Measurements from ENCODE around the gene HPCAL1. TPM values are rescaled to one million over a fixed set of nuclear protein-coding genes. Genes with fewer than 3 reads are reported as not detected.
"Not testable (repeated sequence)": the region's sequence is repeated elsewhere in the genome, so short reads cannot be mapped to it uniquely, and the experiment has no call there.

The HPCAL1 gene
- total RNA-seq, 1 experiment from 2014 or later, result 60.9 TPM

GRCh38 chr2:10457195-10457594, 154.5 kb downstream of the HPCAL1 start:
- DNase-seq (ENCODE audit: low read depth), result not testable (repeated sequence)

GRCh38 chr2:10457846-10458598, 155.3 kb downstream of the HPCAL1 start:
- DNase-seq (ENCODE audit: low read depth), result no peak

GRCh38 chr2:10460366-10460796, 157.7 kb downstream of the HPCAL1 start:
- no peak for DNase-seq (ENCODE audit: low read depth)

GRCh38 chr2:10462178-10463083, 159.7 kb downstream of the HPCAL1 start:
- no peak for DNase-seq (ENCODE audit: low read depth)

- no peak for DNase-seq (ENCODE audit: low read depth)
These were observed 163.2 kb downstream of the HPCAL1 start for GRCh38 chr2:10465910-10466309.

- DNase-seq (ENCODE audit: low read depth), result no peak
These were observed 164.1 kb downstream of the HPCAL1 start for GRCh38 chr2:10466801-10467200.

- no peak for DNase-seq (ENCODE audit: low read depth)
These were observed 164.7 kb downstream of the HPCAL1 start for GRCh38 chr2:10467401-10467800.

GRCh38 chr2:10469301-10469700, 166.6 kb downstream of the HPCAL1 start:
- no peak for DNase-seq (ENCODE audit: low read depth)

GRCh38 chr2:10469955-10470608, 167.4 kb downstream of the HPCAL1 start:
- no peak for DNase-seq (ENCODE audit: low read depth)

GRCh38 chr2:10471046-10471571, 168.4 kb downstream of the HPCAL1 start:
- peak; percentile 17 for DNase-seq (ENCODE audit: low read depth)

- no peak for DNase-seq (ENCODE audit: low read depth)
These were observed 169.3 kb downstream of the HPCAL1 start for GRCh38 chr2:10471955-10472354.

- DNase-seq (ENCODE audit: low read depth), result no peak
These were observed 170.5 kb downstream of the HPCAL1 start for GRCh38 chr2:10473121-10473756.

GRCh38 chr2:10475221-10475722, 172.6 kb downstream of the HPCAL1 start:
- no peak for DNase-seq (ENCODE audit: low read depth)

GRCh38 chr2:10475811-10476660, 173.3 kb downstream of the HPCAL1 start:
- no peak for DNase-seq (ENCODE audit: low read depth)

GRCh38 chr2:10476723-10477442, 174.2 kb downstream of the HPCAL1 start:
- DNase-seq (ENCODE audit: low read depth), result no peak
